Measurements from ENCODE around the gene TRPV5. TPM values are rescaled to one million over a fixed set of nuclear protein-coding genes. Genes with fewer than 3 reads are reported as not detected.

TRPV5 gene
- total RNA-seq, 2 donors from 2014 or later = not detected

- Histone ChIP-seq H3K4me3 (no peak overlapping the region), H3K27ac (no peak overlapping the region), H3K9me3 (no peaks in the 10 kb centered on the region), H3K36me3 (replicated peaks in 1 of 2; ENCODE audit: insufficient read depth in 1 of 2, low read depth in 2 of 2) (no peaks in the 10 kb centered on the region), H3K27me3 (no peaks in the 10 kb centered on the region), H3K4me1 (peaks cover 15% of the 10 kb centered on the region)
- no peak for TF ChIP-seq POLR2A (IDR thresholded peaks at IDR 0.05)
- no peak for TF ChIP-seq CTCF (IDR thresholded peaks at IDR 0.05)
- DNase-seq = no peak
- intact Hi-C loops (cut with DNase I) = no loop called here
- ATAC-seq = no peak
- 77 to 83% methylated on average over 4 of the region's 4 CpGs for WGBS, 2 donors
These were observed 28.0 kb upstream of the TRPV5 start for GRCh38 chr7:142961595-142961972.

- H3K27me3 ChIP-seq = no peaks in the 10 kb centered on the region
- no peaks in the 10 kb centered on the region for H3K36me3 ChIP-seq (replicated peaks in 1 of 2; ENCODE audit: insufficient read depth in 1 of 2, low read depth in 2 of 2)
- H3K4me3 ChIP-seq = no peak overlapping the region
- WGBS, 2 donors = 68 to 72% methylated on average over 4 to 5 of the region's 5 CpGs
- H3K27ac ChIP-seq = no peak overlapping the region
- DNase-seq (no peak), ATAC-seq (no peak)
- no peak for TF ChIP-seq POLR2A (IDR thresholded peaks at IDR 0.05)
- TF ChIP-seq CTCF (IDR thresholded peaks at IDR 0.05) = peak in 3 of 7 experiments; percentile 8 to 20 (median 15)
- no peaks in the 10 kb centered on the region for H3K9me3 ChIP-seq
- H3K4me1 ChIP-seq = peaks cover 15% of the 10 kb centered on the region
- intact Hi-C loops (cut with DNase I) = no loop called here
These were observed 27.5 kb upstream of the TRPV5 start for GRCh38 chr7:142960955-142961512.

- DNase-seq = no peak
- Histone ChIP-seq H3K27me3 (no peaks in the 10 kb centered on the region), H3K27ac (no peak overlapping the region), H3K36me3 (replicated peaks in 1 of 2; ENCODE audit: insufficient read depth in 1 of 2, low read depth in 2 of 2) (no peaks in the 10 kb centered on the region), H3K9me3 (no peaks in the 10 kb centered on the region), H3K4me1 (peaks cover 15% of the 10 kb centered on the region), H3K4me3 (no peak overlapping the region)
- intact Hi-C loops (cut with DNase I) = no loop called here
- no peak for TF ChIP-seq POLR2A (IDR thresholded peaks at IDR 0.05)
- TF ChIP-seq CTCF (IDR thresholded peaks at IDR 0.05) = no peak
- ATAC-seq = no peak
These were observed 25.7 kb upstream of the TRPV5 start for GRCh38 chr7:142959202-142959601.

GRCh38 chr7:142957723-142958122 is 24.2 kb upstream of the TRPV5 start:
- no peak overlapping the region for H3K4me3 ChIP-seq
- intact Hi-C loops (cut with DNase I) = no loop called here
- no peaks in the 10 kb centered on the region for H3K36me3 ChIP-seq (replicated peaks in 1 of 2; ENCODE audit: insufficient read depth in 1 of 2, low read depth in 2 of 2)
- TF ChIP-seq CTCF (IDR thresholded peaks at IDR 0.05) (no peak), POLR2A (IDR thresholded peaks at IDR 0.05) (no peak)
- H3K4me1 ChIP-seq = peaks cover 7% of the 10 kb centered on the region
- DNase-seq = no peak
- no peaks in the 10 kb centered on the region for H3K9me3 ChIP-seq
- H3K27me3 ChIP-seq = no peaks in the 10 kb centered on the region
- H3K27ac ChIP-seq = peak overlapping the region in 3 of 4 donors; percentile 63 to 71 (median 67)
- 58 to 81% methylated on average over 8 of the region's 8 CpGs for WGBS, 2 donors
- ATAC-seq = no peak

- peak; percentile 85 for ATAC-seq
- no peaks in the 10 kb centered on the region for H3K27me3 ChIP-seq
- 38 to 45% methylated on average over 3 of the region's 3 CpGs for WGBS, 2 donors
- no peaks in the 10 kb centered on the region for H3K36me3 ChIP-seq (replicated peaks in 1 of 2; ENCODE audit: insufficient read depth in 1 of 2, low read depth in 2 of 2)
- peaks cover 7% of the 10 kb centered on the region for H3K4me1 ChIP-seq
- H3K9me3 ChIP-seq = no peaks in the 10 kb centered on the region
- H3K4me3 ChIP-seq = no peak overlapping the region
- intact Hi-C loops (cut with DNase I) = no loop called here
- peak overlapping the region in 3 of 4 donors; percentile 63 to 71 (median 67) for H3K27ac ChIP-seq
- peak in 1 of 4 donors; percentile 33 for DNase-seq
- TF ChIP-seq POLR2A (IDR thresholded peaks at IDR 0.05) (no peak), CTCF (IDR thresholded peaks at IDR 0.05) (no peak)
These were observed 23.5 kb upstream of the TRPV5 start for GRCh38 chr7:142956951-142957623.

Data from body of pancreas (tissue), 4 donors.